Measurements from ENCODE around the gene ENPP6. TPM values are rescaled to one million over a fixed set of nuclear protein-coding genes. Genes with fewer than 3 reads are reported as not detected.
"Not testable (repeated sequence)": the region's sequence is repeated elsewhere in the genome, so short reads cannot be mapped to it uniquely, and the experiment has no call there.

Gene ENPP6
- total and polyA plus RNA-seq, 3 experiments from 2014 or later = 0.04 to 0.07 TPM; not detected in 1

DNA sequence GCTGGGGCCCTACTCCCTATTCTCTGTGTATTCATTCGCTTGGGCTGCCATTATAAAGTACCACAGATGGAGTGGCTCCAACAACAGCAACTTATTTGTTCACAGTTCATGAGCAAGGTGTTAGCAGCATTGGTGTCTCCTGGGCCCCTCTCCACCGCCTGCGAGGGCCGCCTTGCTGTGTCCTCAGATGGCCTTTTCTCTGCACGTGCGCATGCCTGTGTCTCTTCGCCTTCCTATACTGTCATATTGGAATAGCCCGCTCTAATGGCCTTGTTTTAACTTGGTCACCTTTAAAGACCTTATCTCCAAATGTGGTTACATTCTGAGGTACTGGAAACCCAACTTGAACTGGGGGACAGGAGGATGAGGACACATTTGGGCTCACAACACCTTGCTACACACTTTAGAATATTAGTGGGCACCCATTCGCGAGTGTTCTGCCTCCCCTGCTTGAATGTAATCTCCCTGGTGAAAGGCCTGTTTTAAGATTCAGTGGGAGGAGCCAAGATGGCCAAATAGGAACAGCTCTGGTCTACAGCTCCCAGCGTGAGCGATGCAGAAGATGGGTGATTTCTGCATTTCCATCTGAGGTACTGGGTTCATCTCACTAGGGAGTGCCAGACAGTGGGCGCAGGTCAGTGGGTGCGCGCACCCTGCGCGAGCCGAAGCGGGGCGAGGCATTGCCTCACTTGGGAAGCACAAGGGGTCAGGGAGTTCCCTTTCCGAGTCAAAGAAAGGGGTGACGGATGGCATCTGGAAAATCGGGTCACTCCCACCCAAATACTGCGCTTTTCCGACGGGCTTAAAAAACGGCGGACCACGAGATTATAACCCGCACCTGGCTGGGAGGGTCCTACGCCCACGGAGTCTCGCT lies 9.7 kb downstream of the ENPP6 start:
- H3K9me3 ChIP-seq (ENCODE audit: low read length); CTCF ChIA-PET; H3K4me3 Mint-ChIP-seq; DNase-seq; H3K27ac ChIP-seq (ENCODE audit: low read depth, low read length); H3K36me3 ChIP-seq (ENCODE audit: insufficient read depth, low read length); H3K4me1 Mint-ChIP-seq; POLR2A ChIA-PET; H3K27me3 ChIP-seq (ENCODE audit: insufficient read depth, low read length, poor library complexity, severe bottlenecking); H3K4me1 ChIP-seq (ENCODE audit: insufficient read depth, low read length); H3K9me3 Mint-ChIP-seq; H3K36me3 Mint-ChIP-seq; H3K4me3 ChIP-seq (ENCODE audit: low read length): not testable (repeated sequence)
- Mint-ChIP-seq H3K27ac (peak overlapping the region in 1 of 8 donors; percentile 29), H3K27me3 (peaks cover 8 to 33% of the 10 kb centered on the region in 2 donors)

DNA sequence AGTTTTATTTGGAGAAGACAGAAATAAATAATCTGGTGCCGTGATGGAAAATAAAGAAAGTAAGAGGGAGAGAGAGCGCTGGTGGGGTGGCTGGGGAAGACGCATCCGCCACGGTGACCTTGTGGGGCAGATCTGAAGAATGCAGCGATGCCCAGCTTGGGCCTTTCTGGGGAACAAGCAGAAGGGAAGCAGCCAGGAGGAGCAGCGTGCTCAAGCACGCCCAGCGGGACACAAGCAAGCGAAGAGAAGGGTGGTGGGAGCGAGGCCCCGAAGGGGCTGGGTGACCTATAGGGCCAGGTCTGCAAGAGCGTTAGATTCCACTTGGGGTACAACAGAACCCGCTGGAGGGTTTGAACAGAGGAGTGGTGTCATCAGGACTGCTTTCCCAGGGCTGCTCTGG lies 12.4 kb downstream of the ENPP6 start:
- Mint-ChIP-seq H3K4me3 (no peak overlapping the region), H3K4me1 (no peaks in the 10 kb centered on the region), H3K27ac (no peak overlapping the region), H3K9me3 (peaks cover 0 to 1% (median 0%) of the 10 kb centered on the region in 5 donors), H3K27me3 (peaks cover 8 to 48% of the 10 kb centered on the region in 2 donors), H3K36me3 (no peaks in the 10 kb centered on the region)
- H3K9me3 ChIP-seq (ENCODE audit: low read length) = no peaks in the 10 kb centered on the region
- no peak overlapping the region for H3K4me3 ChIP-seq (ENCODE audit: low read length)
- no peaks in the 10 kb centered on the region for H3K4me1 ChIP-seq (ENCODE audit: insufficient read depth, low read length)
- DNase-seq = no peak
- POLR2A ChIA-PET = no interaction called here
- no peaks in the 10 kb centered on the region for H3K36me3 ChIP-seq (ENCODE audit: insufficient read depth, low read length)
- no peaks in the 10 kb centered on the region for H3K27me3 ChIP-seq (ENCODE audit: insufficient read depth, low read length, poor library complexity, severe bottlenecking)
- CTCF ChIA-PET = no interaction called here
- no peak overlapping the region for H3K27ac ChIP-seq (ENCODE audit: low read depth, low read length)

DNA sequence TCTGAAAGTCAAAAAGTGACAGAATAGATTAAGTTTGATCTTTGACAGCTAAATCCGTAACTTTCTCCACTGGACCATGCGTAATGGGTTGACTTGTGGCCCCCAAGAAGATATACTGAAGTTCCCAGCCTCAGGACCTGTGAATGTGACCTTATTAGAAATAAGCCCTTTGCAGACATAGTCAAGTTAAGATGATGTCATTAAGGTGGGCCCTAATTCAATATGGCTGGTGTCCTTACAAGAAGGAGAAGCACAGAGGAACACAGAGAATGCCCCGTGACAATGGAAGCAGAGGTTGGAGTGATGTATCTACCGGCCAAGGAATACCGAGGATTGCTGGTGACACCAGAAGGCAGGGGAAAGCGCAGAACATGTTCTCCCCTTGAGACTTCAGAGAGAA lies 14.4 kb downstream of the ENPP6 start:
- Histone ChIP-seq H3K9me3 (ENCODE audit: low read length) (no peaks in the 10 kb centered on the region), H3K27ac (ENCODE audit: low read depth, low read length) (no peak overlapping the region), H3K27me3 (ENCODE audit: insufficient read depth, low read length, poor library complexity, severe bottlenecking) (no peaks in the 10 kb centered on the region), H3K36me3 (ENCODE audit: insufficient read depth, low read length) (no peaks in the 10 kb centered on the region), H3K4me1 (ENCODE audit: insufficient read depth, low read length) (no peaks in the 10 kb centered on the region), H3K4me3 (ENCODE audit: low read length) (no peak overlapping the region)
- peaks cover 11 to 48% of the 10 kb centered on the region in 2 donors for H3K27me3 Mint-ChIP-seq
- H3K36me3 Mint-ChIP-seq = no peaks in the 10 kb centered on the region
- no peak overlapping the region for H3K27ac Mint-ChIP-seq
- H3K9me3 Mint-ChIP-seq = peaks cover 0 to 1% (median 0%) of the 10 kb centered on the region in 5 donors
- ChIA-PET POLR2A (no interaction called here), CTCF (no interaction called here)
- H3K4me3 Mint-ChIP-seq = no peak overlapping the region
- no peak for DNase-seq
- no peaks in the 10 kb centered on the region for H3K4me1 Mint-ChIP-seq

DNA sequence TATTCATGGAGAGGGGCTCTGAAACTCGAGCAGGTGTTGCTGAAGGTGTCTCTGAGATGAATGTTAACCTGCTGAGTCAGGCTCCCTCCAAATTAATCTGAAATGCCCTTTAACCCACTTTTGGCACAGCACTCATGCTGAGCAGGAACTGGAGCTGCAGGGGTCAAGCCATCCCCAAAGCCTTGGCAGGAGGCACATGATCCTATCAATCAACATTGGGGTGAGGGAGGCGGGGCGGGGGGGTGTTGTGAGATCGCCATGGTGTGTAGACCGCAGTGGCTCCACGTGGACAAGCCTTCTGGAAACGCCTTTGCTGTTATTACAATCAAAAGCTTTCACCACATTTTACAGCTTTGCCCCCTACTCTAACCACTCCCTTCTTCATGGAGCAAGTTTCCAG lies 16.5 kb downstream of the ENPP6 start:
- ChIA-PET CTCF (no interaction called here), POLR2A (no interaction called here)
- Mint-ChIP-seq H3K36me3 (no peaks in the 10 kb centered on the region), H3K27me3 (peaks cover 4 to 30% of the 10 kb centered on the region in 2 donors), H3K9me3 (peaks cover 0 to 1% (median 0%) of the 10 kb centered on the region in 5 donors), H3K4me1 (no peaks in the 10 kb centered on the region), H3K4me3 (no peak overlapping the region), H3K27ac (no peak overlapping the region)
- Histone ChIP-seq H3K27ac (ENCODE audit: low read depth, low read length) (no peak overlapping the region), H3K4me3 (ENCODE audit: low read length) (no peak overlapping the region), H3K4me1 (ENCODE audit: insufficient read depth, low read length) (no peaks in the 10 kb centered on the region), H3K9me3 (ENCODE audit: low read length) (no peaks in the 10 kb centered on the region), H3K27me3 (ENCODE audit: insufficient read depth, low read length, poor library complexity, severe bottlenecking) (no peaks in the 10 kb centered on the region), H3K36me3 (ENCODE audit: insufficient read depth, low read length) (no peaks in the 10 kb centered on the region)
- no peak for DNase-seq

DNA sequence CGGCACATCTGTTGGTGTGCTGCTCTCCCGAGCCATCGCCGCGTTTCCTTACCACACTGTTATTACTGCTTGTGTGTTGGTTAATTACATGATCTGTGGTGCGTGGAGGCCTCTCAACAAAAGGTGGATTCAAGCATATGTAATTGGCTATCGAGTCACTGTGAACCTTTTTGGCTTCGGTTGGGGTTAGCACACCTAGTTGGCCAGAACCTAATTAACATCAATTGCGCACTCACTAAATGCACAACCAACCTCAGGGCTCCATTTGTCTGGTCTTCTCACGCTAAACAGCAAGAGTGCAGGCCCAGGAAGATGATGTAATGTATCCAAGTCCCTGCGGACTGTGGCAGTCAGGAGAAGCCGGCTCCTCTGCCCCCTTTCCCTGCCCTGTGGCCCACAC lies 17.4 kb downstream of the ENPP6 start:
- Histone ChIP-seq H3K9me3 (ENCODE audit: low read length) (no peaks in the 10 kb centered on the region), H3K36me3 (ENCODE audit: insufficient read depth, low read length) (no peaks in the 10 kb centered on the region), H3K4me1 (ENCODE audit: insufficient read depth, low read length) (no peaks in the 10 kb centered on the region), H3K27ac (ENCODE audit: low read depth, low read length) (no peak overlapping the region), H3K27me3 (ENCODE audit: insufficient read depth, low read length, poor library complexity, severe bottlenecking) (no peaks in the 10 kb centered on the region), H3K4me3 (ENCODE audit: low read length) (no peak overlapping the region)
- no peak for DNase-seq
- Mint-ChIP-seq H3K36me3 (no peaks in the 10 kb centered on the region), H3K27ac (no peak overlapping the region), H3K4me3 (no peak overlapping the region), H3K4me1 (no peaks in the 10 kb centered on the region), H3K9me3 (no peaks in the 10 kb centered on the region), H3K27me3 (peaks cover 9 to 22% of the 10 kb centered on the region in 2 donors)
- ChIA-PET POLR2A (no interaction called here), CTCF (no interaction called here)

DNA sequence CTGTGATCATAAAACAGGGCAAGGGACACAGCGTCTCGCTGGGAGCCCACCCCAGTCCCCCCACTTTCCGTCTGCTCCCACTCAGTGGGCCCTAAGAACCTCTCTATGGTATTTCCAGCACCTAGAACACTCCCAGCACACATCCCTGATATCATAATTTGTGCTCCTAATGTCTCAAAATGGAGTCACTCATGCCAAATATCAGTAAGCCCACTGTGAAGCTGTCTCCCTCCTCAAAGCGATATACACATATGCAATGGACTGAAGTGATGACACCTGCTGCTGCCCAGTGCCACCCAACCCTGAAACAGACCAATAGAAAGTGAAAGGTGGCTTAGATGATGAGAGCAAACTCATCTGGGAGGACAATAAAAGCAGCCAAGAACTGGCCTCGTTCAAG lies 17.9 kb downstream of the ENPP6 start:
- no peaks in the 10 kb centered on the region for H3K36me3 ChIP-seq (ENCODE audit: insufficient read depth, low read length)
- Mint-ChIP-seq H3K4me3 (no peak overlapping the region), H3K4me1 (no peaks in the 10 kb centered on the region), H3K36me3 (no peaks in the 10 kb centered on the region), H3K9me3 (no peaks in the 10 kb centered on the region), H3K27ac (peak overlapping the region in 1 of 8 donors; percentile 34), H3K27me3 (peaks cover 9 to 20% of the 10 kb centered on the region in 2 donors)
- no peak overlapping the region for H3K4me3 ChIP-seq (ENCODE audit: low read length)
- H3K27ac ChIP-seq (ENCODE audit: low read depth, low read length) = no peak overlapping the region
- H3K27me3 ChIP-seq (ENCODE audit: insufficient read depth, low read length, poor library complexity, severe bottlenecking) = no peaks in the 10 kb centered on the region
- no peaks in the 10 kb centered on the region for H3K4me1 ChIP-seq (ENCODE audit: insufficient read depth, low read length)
- DNase-seq = no peak
- CTCF ChIA-PET = no interaction called here
- H3K9me3 ChIP-seq (ENCODE audit: low read length) = no peaks in the 10 kb centered on the region
- POLR2A ChIA-PET = no interaction called here

GRCh38 chr4:184198190-184198589 lies 19.5 kb downstream of the ENPP6 start:
- no peaks in the 10 kb centered on the region for H3K36me3 Mint-ChIP-seq
- peaks cover 6 to 16% of the 10 kb centered on the region in 2 donors for H3K27me3 Mint-ChIP-seq
- Histone ChIP-seq H3K36me3 (ENCODE audit: insufficient read depth, low read length) (no peaks in the 10 kb centered on the region), H3K27me3 (ENCODE audit: insufficient read depth, low read length, poor library complexity, severe bottlenecking) (no peaks in the 10 kb centered on the region), H3K4me1 (ENCODE audit: insufficient read depth, low read length) (no peaks in the 10 kb centered on the region), H3K27ac (ENCODE audit: low read depth, low read length) (no peak overlapping the region), H3K9me3 (ENCODE audit: low read length) (no peaks in the 10 kb centered on the region), H3K4me3 (ENCODE audit: low read length) (no peak overlapping the region)
- CTCF ChIA-PET = no interaction called here
- no peak overlapping the region for H3K4me3 Mint-ChIP-seq
- no peak for DNase-seq
- H3K9me3 Mint-ChIP-seq = no peaks in the 10 kb centered on the region
- no peaks in the 10 kb centered on the region for H3K4me1 Mint-ChIP-seq
- POLR2A ChIA-PET = no interaction called here
- no peak overlapping the region for H3K27ac Mint-ChIP-seq

DNA sequence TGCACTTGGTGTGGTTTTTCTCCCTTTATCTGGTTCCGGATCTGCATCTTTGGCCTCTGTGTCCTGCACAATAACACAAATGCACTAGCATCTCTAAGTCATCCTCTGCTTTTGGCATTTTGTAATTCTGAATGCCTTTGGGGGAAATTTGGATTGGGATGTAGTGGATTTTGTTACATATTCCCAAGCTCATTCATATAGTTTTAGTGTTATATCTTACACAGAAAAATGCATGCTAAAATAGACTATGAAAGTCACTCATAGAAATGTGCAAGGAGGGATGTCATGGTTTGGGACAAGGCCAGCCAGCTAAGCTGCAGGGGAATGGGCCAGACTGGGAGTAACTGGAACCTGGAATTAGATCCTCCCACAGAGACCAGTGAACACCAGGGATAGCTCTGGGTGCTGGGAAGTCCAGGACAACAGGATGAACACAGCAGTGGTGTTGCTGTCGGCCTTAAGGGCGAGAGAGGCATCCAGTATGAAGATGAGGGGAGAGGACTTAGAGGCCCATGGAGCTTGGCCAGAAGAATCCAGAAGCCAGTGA lies 20.1 kb downstream of the ENPP6 start:
- no peaks in the 10 kb centered on the region for H3K36me3 Mint-ChIP-seq
- H3K36me3 ChIP-seq (ENCODE audit: insufficient read depth, low read length) = no peaks in the 10 kb centered on the region
- no peak overlapping the region for H3K27ac ChIP-seq (ENCODE audit: low read depth, low read length)
- H3K4me3 ChIP-seq (ENCODE audit: low read length) = no peak overlapping the region
- peaks cover 6 to 13% of the 10 kb centered on the region in 2 donors for H3K27me3 Mint-ChIP-seq
- H3K27me3 ChIP-seq (ENCODE audit: insufficient read depth, low read length, poor library complexity, severe bottlenecking) = no peaks in the 10 kb centered on the region
- no peak for DNase-seq
- no peaks in the 10 kb centered on the region for H3K9me3 Mint-ChIP-seq
- H3K4me3 Mint-ChIP-seq = no peak overlapping the region
- CTCF ChIA-PET = no interaction called here
- H3K4me1 Mint-ChIP-seq = no peaks in the 10 kb centered on the region
- POLR2A ChIA-PET = no interaction called here
- no peaks in the 10 kb centered on the region for H3K4me1 ChIP-seq (ENCODE audit: insufficient read depth, low read length)
- H3K9me3 ChIP-seq (ENCODE audit: low read length) = no peaks in the 10 kb centered on the region
- no peak overlapping the region for H3K27ac Mint-ChIP-seq
